GM21619 (cell line): Measurements from ENCODE around the gene HAND2.

ENCODE experiments used
- ATAC-seq: cut with Tn5 transposase; IDR thresholded peaks from one replicate; pipeline ENCODE4 v1.9.1; 2021; ENCODE audit not compliant: unreplicated experiment

Gene HAND2

GRCh38 chr4:173503330-173504180, 26.5 kb downstream of the HAND2 start:
- no peak for ATAC-seq

GRCh38 chr4:173502282-173502681, 27.7 kb downstream of the HAND2 start:
- no peak for ATAC-seq

GRCh38 chr4:173501592-173502150, 28.4 kb downstream of the HAND2 start:
- ATAC-seq, result no peak

- no peak for ATAC-seq
Measured at GRCh38 chr4:173500841-173501591, 29.0 kb downstream of the HAND2 start.

- no peak for ATAC-seq
Measured at GRCh38 chr4:173499658-173500535, 30.1 kb downstream of the HAND2 start.

GRCh38 chr4:173498771-173499170, 31.3 kb downstream of the HAND2 start:
- no peak for ATAC-seq

GRCh38 chr4:173498023-173498422, 32.0 kb downstream of the HAND2 start:
- ATAC-seq, result peak; percentile 40

GRCh38 chr4:173494013-173494970, 35.7 kb downstream of the HAND2 start:
- peak; percentile 97 for ATAC-seq

- no peak for ATAC-seq
Measured at GRCh38 chr4:173493041-173493440, 37.0 kb downstream of the HAND2 start.

- no peak for ATAC-seq
Measured at GRCh38 chr4:173492315-173492714, 37.7 kb downstream of the HAND2 start.

GRCh38 chr4:173490817-173491528, 39.1 kb downstream of the HAND2 start:
- ATAC-seq, result no peak

- no peak for ATAC-seq
Measured at GRCh38 chr4:173490256-173490655, 39.8 kb downstream of the HAND2 start.

GRCh38 chr4:173489514-173489913, 40.5 kb downstream of the HAND2 start:
- no peak for ATAC-seq

- no peak for ATAC-seq
Measured at GRCh38 chr4:173488656-173489055, 41.4 kb downstream of the HAND2 start.

- ATAC-seq, result no peak
Measured at GRCh38 chr4:173488074-173488473, 42.0 kb downstream of the HAND2 start.

- ATAC-seq, result no peak
Measured at GRCh38 chr4:173486714-173487392, 43.2 kb downstream of the HAND2 start.

- ATAC-seq, result no peak
Measured at GRCh38 chr4:173485164-173485563, 44.9 kb downstream of the HAND2 start.

GRCh38 chr4:173482330-173482931, 47.6 kb downstream of the HAND2 start:
- no peak for ATAC-seq
